WERI-Rb-1 (cell line): ENCODE data around the gene SLC6A6.
A peak's percentile ranks its signal among the peaks of the same experiment; 100 is the strongest.

ENCODE experiments used
- DNase-seq: peaks from one replicate; pipeline ENCODE4 v3.0.0-alpha.2; 2020
- H3K27ac ChIP-seq: fragments of 250-450 bp; sonication (Bioruptor Pico); 2 replicates; pipeline ENCODE4 v1.5.1; 2020; ENCODE audit warnings: mild to moderate bottlenecking, moderate library complexity
- H3K27me3 ChIP-seq: fragments of 250-450 bp; sonication (Bioruptor Pico); 2 replicates; pipeline ENCODE4 v1.5.1; 2021; ENCODE audit warnings: mild to moderate bottlenecking, low read depth, moderate library complexity; ENCODE audit not compliant: insufficient read depth, severe bottlenecking
- H3K36me3 ChIP-seq: fragments of 250-450 bp; sonication (Bioruptor Pico); 2 replicates; pipeline ENCODE4 v1.5.1; 2020; ENCODE audit warnings: mild to moderate bottlenecking, moderate library complexity
- H3K4me3 ChIP-seq: 2 replicates; pipeline ENCODE4 v1.5.1; 2011; ENCODE audit warnings: low read depth, mild to moderate bottlenecking, control low read depth, low read length
- H3K9me3 ChIP-seq: fragments of 250-450 bp; sonication (Bioruptor Pico); 2 replicates; pipeline ENCODE4 v1.5.1; 2021; ENCODE audit warnings: mild to moderate bottlenecking, moderate library complexity; ENCODE audit not compliant: severe bottlenecking
- TF ChIP-seq, protein P1 (sequence below): IDR thresholded peaks from 2 replicates; pipeline ENCODE4 v1.5.1; 2011; ENCODE audit warnings: low read depth, mild to moderate bottlenecking, control low read depth, inconsistent platforms, low read length

SLC6A6 gene

DNA sequence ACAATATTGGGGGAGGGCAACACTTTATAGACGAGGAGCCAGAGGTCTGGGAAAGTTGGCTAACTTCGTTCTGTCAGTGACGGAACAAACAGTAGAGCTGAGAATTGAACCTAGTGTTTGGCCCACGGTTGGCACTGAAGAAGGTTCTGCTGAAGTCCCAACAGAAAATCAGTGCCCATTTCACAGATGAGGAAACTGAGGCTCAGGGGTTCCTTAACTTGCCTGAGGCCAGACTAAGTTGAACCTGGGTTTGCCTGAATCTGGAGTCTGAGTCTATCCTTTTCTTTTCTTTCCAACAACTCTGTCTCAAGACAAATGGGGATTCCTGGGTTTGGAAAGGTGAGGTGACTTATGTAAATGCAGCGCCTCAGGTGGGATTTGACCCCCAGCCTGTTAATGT, 55.1 kb downstream of the SLC6A6 start:
- Histone ChIP-seq H3K4me3 (no peak overlapping the region), H3K27ac (peak overlapping the region; percentile 79), H3K9me3 (no peaks in the 10 kb centered on the region), H3K36me3 (peaks cover 18% of the 10 kb centered on the region), H3K27me3 (no peaks in the 10 kb centered on the region)
- no peak for DNase-seq
- TF ChIP-seq, protein P1, sequence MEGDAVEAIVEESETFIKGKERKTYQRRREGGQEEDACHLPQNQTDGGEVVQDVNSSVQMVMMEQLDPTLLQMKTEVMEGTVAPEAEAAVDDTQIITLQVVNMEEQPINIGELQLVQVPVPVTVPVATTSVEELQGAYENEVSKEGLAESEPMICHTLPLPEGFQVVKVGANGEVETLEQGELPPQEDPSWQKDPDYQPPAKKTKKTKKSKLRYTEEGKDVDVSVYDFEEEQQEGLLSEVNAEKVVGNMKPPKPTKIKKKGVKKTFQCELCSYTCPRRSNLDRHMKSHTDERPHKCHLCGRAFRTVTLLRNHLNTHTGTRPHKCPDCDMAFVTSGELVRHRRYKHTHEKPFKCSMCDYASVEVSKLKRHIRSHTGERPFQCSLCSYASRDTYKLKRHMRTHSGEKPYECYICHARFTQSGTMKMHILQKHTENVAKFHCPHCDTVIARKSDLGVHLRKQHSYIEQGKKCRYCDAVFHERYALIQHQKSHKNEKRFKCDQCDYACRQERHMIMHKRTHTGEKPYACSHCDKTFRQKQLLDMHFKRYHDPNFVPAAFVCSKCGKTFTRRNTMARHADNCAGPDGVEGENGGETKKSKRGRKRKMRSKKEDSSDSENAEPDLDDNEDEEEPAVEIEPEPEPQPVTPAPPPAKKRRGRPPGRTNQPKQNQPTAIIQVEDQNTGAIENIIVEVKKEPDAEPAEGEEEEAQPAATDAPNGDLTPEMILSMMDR, result no peak

DNA sequence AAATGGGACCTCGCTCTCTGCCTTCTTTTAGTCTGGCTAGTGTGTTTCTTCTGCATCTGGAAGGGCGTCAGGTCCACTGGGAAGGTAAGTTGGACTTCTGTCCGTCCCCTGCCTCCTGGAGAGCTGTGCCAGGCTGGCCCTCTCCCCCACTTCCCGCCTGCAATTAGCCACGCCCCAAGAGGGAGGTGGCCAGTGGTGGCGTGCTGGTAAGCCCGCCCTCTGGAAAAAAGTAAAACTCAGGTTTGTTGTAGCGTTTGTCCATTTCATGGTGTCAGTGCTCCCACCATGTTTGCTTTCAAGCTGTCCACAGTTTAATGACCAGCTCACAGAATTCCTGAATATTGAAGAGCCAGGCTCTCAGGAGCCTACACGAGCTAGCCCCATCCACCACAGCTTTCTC, 55.6 kb downstream of the SLC6A6 start:
- Histone ChIP-seq H3K27me3 (no peaks in the 10 kb centered on the region), H3K27ac (peak overlapping the region; percentile 79), H3K36me3 (peaks cover 20% of the 10 kb centered on the region)

GRCh38 chr3:14458434-14459275, 56.2 kb downstream of the SLC6A6 start:
- Histone ChIP-seq H3K36me3 (peaks cover 18% of the 10 kb centered on the region), H3K9me3 (no peaks in the 10 kb centered on the region), H3K27me3 (no peaks in the 10 kb centered on the region), H3K27ac (peak overlapping the region; percentile 79), H3K4me3 (peak overlapping the region; percentile 20)
- TF ChIP-seq, protein P1, result no peak
- peak; percentile 23 for DNase-seq

More for the DNA sequence above, 55.6 kb downstream of the SLC6A6 start:
- Histone ChIP-seq H3K9me3 (no peaks in the 10 kb centered on the region), H3K4me3 (peak overlapping the region; percentile 20)
- TF ChIP-seq, protein P1, result no peak
- DNase-seq, result peak; percentile 68

DNA sequence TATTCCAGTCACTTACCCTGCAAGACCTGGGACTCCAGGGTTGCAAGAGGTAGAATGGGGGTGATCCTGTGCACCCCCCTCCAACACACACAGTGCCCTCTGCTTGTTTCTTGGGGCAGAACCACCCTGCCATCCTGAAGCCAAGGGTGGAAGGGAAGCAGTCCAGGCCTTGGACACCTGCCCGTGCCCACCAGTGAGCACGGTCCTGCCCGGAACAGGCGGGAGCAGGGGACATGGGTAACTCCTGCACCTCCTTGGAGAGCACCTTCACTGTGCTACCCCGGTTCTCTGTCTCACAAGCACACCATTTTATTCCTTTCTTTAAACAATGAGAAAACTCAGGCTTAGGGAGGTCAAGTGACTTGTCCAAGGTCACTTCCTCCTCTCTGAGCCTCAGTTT, 57.0 kb downstream of the SLC6A6 start:
- peak overlapping the region; percentile 79; the same call in 1 of the 2 replicates for H3K27ac ChIP-seq
- DNase-seq, result no peak
- H3K9me3 ChIP-seq, result no peaks in the 10 kb centered on the region
- H3K27me3 ChIP-seq, result no peaks in the 10 kb centered on the region
- H3K4me3 ChIP-seq, result no peak overlapping the region
- H3K36me3 ChIP-seq, result peaks cover 22% of the 10 kb centered on the region
- TF ChIP-seq, protein P1, result no peak

DNA sequence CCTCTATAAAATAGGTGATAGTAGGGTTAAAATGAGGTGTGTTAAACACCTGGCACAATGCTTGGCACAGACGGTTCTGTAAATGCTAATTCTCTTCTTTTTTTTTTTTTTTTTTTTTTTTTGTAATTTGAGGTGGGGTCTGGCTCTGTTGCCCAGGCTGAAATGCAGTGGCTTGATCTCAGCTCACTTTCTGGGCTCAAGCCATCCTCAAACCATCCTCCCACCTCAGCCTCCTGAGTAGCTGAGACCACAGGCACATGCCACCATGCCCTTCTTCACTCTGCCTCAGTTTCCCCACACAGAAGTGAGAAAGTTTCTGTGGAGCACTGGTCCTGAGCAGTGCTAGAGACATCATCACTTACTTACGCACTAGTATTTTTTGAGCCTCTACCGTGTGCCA, 57.4 kb downstream of the SLC6A6 start:
- Histone ChIP-seq H3K36me3 (peaks cover 26% of the 10 kb centered on the region), H3K27ac (no peak overlapping the region), H3K27me3 (no peaks in the 10 kb centered on the region)

More for the DNA sequence above, 57.4 kb downstream of the SLC6A6 start:
- no peak for DNase-seq
- TF ChIP-seq, protein P1, result no peak
- Histone ChIP-seq H3K9me3 (no peaks in the 10 kb centered on the region), H3K4me3 (no peak overlapping the region)
